Measurements from ENCODE around the gene TLCD4. TPM values are rescaled to one million over a fixed set of nuclear protein-coding genes. Genes with fewer than 3 reads are reported as not detected.

TLCD4 gene
- total RNA-seq, 1 experiment from 2014 or later = 2.0 TPM

DNA sequence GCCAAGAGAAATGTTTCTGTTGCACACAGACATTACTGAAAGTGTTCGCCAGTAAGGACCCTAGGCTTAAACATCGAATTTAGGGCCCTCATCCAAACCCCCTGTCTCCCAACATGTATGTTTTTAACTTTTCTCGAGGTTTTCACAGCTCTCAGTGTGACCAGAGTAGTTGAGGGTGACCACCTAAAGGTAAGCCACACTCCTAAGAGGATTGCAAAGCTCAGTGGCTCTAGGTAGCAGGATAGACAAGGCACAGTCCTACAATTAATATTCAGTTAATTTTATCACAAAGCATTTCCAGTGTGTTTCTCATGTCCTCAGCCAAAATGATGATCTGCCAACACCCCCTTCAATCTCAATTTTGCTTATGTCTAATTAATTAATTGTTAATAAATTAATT lies 43.7 kb upstream of the TLCD4 start (continued):
- TF ChIP-seq, protein P1, sequence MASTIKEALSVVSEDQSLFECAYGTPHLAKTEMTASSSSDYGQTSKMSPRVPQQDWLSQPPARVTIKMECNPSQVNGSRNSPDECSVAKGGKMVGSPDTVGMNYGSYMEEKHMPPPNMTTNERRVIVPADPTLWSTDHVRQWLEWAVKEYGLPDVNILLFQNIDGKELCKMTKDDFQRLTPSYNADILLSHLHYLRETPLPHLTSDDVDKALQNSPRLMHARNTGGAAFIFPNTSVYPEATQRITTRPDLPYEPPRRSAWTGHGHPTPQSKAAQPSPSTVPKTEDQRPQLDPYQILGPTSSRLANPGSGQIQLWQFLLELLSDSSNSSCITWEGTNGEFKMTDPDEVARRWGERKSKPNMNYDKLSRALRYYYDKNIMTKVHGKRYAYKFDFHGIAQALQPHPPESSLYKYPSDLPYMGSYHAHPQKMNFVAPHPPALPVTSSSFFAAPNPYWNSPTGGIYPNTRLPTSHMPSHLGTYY (CRISPR knock-in tag; IDR thresholded peaks at IDR 0.05) = no peak
- TF ChIP-seq ZNF416 (CRISPR knock-in tag; IDR thresholded peaks at IDR 0.05) = no peak

DNA sequence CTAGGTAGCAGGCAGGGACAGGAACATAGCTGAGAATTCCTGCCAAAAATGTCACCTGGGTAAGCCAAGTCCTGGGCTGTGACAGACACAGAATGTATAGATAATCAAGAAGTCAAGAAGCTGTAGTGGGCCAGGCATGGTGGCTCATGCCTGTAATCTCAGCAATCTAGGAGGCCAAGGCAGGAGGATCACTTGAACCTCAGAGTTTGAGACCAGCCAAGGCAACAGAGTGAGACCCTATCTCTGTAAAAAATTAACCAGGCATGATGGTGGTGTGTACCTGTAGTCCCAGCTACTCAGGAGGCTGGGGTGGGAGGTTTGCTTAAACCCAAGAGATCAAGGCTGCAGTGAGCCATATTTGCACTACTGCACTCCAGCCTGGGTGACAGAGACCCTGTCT lies 41.1 kb upstream of the TLCD4 start:
- no peak for ATAC-seq
- DNase-seq (ENCODE audit: low spot score) = no peak
- Mint-ChIP-seq H3K4me1 (peaks cover 9% of the 10 kb centered on the region), H3K36me3 (no peaks in the 10 kb centered on the region), H3K9me3 (no peaks in the 10 kb centered on the region), H3K27me3 (ENCODE audit: low read depth) (peaks cover 2% of the 10 kb centered on the region; the same call in 1 of the 2 replicates), H3K27ac (no peak overlapping the region), H3K4me3 (no peak overlapping the region)
- ChIA-PET POLR2A (interaction anchor here (0.7 kb wide), 1 partner anchor 158 kb away, joined by 4 read pairs; the partner anchor contains the start of gene RWDD3), CTCF (interaction anchor here (0.6 to 3.8 kb wide), 5 partner anchors 8 to 158 kb away, joined by 3 to 44 read pairs (median 10); partner anchors contain the start of gene RWDD3)
- TF ChIP-seq CREB1 (CRISPR knock-in tag; IDR thresholded peaks at IDR 0.05) (no peak), RORB (CRISPR knock-in tag; IDR thresholded peaks at IDR 0.05) (no peak), ATF1 (CRISPR knock-in tag; IDR thresholded peaks at IDR 0.05) (no peak), ZBTB21 (CRISPR knock-in tag; IDR thresholded peaks at IDR 0.05; ENCODE audit: borderline replicate concordance) (no peak), IRF2 (CRISPR knock-in tag; IDR thresholded peaks at IDR 0.05; ENCODE audit: borderline replicate concordance, low read depth) (no peak), ZNF396 (CRISPR knock-in tag; IDR thresholded peaks at IDR 0.05; ENCODE audit: borderline replicate concordance) (no peak), ZNF121 (CRISPR knock-in tag; IDR thresholded peaks at IDR 0.05) (no peak), EMX1 (CRISPR knock-in tag; IDR thresholded peaks at IDR 0.05) (no peak), SP1 (CRISPR knock-in tag; conservative IDR thresholded peaks at IDR 0.05) (no peak)
- TF ChIP-seq, protein P2, sequence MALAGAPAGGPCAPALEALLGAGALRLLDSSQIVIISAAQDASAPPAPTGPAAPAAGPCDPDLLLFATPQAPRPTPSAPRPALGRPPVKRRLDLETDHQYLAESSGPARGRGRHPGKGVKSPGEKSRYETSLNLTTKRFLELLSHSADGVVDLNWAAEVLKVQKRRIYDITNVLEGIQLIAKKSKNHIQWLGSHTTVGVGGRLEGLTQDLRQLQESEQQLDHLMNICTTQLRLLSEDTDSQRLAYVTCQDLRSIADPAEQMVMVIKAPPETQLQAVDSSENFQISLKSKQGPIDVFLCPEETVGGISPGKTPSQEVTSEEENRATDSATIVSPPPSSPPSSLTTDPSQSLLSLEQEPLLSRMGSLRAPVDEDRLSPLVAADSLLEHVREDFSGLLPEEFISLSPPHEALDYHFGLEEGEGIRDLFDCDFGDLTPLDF (CRISPR knock-in tag; IDR thresholded peaks at IDR 0.05) = no peak
- TF ChIP-seq, protein P3, sequence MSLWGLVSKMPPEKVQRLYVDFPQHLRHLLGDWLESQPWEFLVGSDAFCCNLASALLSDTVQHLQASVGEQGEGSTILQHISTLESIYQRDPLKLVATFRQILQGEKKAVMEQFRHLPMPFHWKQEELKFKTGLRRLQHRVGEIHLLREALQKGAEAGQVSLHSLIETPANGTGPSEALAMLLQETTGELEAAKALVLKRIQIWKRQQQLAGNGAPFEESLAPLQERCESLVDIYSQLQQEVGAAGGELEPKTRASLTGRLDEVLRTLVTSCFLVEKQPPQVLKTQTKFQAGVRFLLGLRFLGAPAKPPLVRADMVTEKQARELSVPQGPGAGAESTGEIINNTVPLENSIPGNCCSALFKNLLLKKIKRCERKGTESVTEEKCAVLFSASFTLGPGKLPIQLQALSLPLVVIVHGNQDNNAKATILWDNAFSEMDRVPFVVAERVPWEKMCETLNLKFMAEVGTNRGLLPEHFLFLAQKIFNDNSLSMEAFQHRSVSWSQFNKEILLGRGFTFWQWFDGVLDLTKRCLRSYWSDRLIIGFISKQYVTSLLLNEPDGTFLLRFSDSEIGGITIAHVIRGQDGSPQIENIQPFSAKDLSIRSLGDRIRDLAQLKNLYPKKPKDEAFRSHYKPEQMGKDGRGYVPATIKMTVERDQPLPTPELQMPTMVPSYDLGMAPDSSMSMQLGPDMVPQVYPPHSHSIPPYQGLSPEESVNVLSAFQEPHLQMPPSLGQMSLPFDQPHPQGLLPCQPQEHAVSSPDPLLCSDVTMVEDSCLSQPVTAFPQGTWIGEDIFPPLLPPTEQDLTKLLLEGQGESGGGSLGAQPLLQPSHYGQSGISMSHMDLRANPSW (CRISPR knock-in tag; conservative IDR thresholded peaks at IDR 0.05; ENCODE audit: low read depth) = no peak
- TF ChIP-seq, protein P4, sequence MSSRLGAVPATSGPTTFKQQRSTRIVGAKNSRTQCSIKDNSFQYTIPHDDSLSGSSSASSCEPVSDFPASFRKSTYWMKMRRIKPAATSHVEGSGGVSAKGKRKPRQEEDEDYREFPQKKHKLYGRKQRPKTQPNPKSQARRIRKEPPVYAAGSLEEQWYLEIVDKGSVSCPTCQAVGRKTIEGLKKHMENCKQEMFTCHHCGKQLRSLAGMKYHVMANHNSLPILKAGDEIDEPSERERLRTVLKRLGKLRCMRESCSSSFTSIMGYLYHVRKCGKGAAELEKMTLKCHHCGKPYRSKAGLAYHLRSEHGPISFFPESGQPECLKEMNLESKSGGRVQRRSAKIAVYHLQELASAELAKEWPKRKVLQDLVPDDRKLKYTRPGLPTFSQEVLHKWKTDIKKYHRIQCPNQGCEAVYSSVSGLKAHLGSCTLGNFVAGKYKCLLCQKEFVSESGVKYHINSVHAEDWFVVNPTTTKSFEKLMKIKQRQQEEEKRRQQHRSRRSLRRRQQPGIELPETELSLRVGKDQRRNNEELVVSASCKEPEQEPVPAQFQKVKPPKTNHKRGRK (CRISPR knock-in tag; IDR thresholded peaks at IDR 0.05; ENCODE audit: borderline replicate concordance) = no peak
- TF ChIP-seq, protein P5, sequence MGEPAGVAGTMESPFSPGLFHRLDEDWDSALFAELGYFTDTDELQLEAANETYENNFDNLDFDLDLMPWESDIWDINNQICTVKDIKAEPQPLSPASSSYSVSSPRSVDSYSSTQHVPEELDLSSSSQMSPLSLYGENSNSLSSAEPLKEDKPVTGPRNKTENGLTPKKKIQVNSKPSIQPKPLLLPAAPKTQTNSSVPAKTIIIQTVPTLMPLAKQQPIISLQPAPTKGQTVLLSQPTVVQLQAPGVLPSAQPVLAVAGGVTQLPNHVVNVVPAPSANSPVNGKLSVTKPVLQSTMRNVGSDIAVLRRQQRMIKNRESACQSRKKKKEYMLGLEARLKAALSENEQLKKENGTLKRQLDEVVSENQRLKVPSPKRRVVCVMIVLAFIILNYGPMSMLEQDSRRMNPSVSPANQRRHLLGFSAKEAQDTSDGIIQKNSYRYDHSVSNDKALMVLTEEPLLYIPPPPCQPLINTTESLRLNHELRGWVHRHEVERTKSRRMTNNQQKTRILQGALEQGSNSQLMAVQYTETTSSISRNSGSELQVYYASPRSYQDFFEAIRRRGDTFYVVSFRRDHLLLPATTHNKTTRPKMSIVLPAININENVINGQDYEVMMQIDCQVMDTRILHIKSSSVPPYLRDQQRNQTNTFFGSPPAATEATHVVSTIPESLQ (CRISPR knock-in tag; IDR thresholded peaks at IDR 0.05) = no peak
- TF ChIP-seq, protein P6, sequence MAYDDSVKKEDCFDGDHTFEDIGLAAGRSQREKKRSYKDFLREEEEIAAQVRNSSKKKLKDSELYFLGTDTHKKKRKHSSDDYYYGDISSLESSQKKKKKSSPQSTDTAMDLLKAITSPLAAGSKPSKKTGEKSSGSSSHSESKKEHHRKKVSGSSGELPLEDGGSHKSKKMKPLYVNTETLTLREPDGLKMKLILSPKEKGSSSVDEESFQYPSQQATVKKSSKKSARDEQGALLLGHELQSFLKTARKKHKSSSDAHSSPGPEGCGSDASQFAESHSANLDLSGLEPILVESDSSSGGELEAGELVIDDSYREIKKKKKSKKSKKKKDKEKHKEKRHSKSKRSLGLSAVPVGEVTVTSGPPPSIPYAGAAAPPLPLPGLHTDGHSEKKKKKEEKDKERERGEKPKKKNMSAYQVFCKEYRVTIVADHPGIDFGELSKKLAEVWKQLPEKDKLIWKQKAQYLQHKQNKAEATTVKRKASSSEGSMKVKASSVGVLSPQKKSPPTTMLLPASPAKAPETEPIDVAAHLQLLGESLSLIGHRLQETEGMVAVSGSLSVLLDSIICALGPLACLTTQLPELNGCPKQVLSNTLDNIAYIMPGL (CRISPR knock-in tag; IDR thresholded peaks at IDR 0.05) = no peak
- TF ChIP-seq, protein P7, sequence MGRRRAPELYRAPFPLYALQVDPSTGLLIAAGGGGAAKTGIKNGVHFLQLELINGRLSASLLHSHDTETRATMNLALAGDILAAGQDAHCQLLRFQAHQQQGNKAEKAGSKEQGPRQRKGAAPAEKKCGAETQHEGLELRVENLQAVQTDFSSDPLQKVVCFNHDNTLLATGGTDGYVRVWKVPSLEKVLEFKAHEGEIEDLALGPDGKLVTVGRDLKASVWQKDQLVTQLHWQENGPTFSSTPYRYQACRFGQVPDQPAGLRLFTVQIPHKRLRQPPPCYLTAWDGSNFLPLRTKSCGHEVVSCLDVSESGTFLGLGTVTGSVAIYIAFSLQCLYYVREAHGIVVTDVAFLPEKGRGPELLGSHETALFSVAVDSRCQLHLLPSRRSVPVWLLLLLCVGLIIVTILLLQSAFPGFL (CRISPR knock-in tag; IDR thresholded peaks at IDR 0.05; ENCODE audit: borderline replicate concordance) = no peak
- TF ChIP-seq, protein P8, sequence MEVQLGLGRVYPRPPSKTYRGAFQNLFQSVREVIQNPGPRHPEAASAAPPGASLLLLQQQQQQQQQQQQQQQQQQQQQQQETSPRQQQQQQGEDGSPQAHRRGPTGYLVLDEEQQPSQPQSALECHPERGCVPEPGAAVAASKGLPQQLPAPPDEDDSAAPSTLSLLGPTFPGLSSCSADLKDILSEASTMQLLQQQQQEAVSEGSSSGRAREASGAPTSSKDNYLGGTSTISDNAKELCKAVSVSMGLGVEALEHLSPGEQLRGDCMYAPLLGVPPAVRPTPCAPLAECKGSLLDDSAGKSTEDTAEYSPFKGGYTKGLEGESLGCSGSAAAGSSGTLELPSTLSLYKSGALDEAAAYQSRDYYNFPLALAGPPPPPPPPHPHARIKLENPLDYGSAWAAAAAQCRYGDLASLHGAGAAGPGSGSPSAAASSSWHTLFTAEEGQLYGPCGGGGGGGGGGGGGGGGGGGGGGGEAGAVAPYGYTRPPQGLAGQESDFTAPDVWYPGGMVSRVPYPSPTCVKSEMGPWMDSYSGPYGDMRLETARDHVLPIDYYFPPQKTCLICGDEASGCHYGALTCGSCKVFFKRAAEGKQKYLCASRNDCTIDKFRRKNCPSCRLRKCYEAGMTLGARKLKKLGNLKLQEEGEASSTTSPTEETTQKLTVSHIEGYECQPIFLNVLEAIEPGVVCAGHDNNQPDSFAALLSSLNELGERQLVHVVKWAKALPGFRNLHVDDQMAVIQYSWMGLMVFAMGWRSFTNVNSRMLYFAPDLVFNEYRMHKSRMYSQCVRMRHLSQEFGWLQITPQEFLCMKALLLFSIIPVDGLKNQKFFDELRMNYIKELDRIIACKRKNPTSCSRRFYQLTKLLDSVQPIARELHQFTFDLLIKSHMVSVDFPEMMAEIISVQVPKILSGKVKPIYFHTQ (CRISPR knock-in tag; IDR thresholded peaks at IDR 0.05) = no peak
- TF ChIP-seq, protein P9, sequence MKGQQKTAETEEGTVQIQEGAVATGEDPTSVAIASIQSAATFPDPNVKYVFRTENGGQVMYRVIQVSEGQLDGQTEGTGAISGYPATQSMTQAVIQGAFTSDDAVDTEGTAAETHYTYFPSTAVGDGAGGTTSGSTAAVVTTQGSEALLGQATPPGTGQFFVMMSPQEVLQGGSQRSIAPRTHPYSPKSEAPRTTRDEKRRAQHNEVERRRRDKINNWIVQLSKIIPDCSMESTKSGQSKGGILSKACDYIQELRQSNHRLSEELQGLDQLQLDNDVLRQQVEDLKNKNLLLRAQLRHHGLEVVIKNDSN (CRISPR knock-in tag; IDR thresholded peaks at IDR 0.05) = no peak
